DND-41 (cell line): ENCODE results near the gene PRKAR2B.

Experiments used
- ATAC-seq: fragments of 200-7000 bp; cut with Tn5 transposase; 3 replicates; pipeline ENCODE4 v1.9.1; 2021; ENCODE audit warnings: low read depth; ENCODE audit not compliant: insufficient read depth
- DNase-seq: peaks from one replicate; pipeline ENCODE4 v3.0.0-alpha.2; 2020
- H2AFZ ChIP-seq: 2 replicates; pipeline ENCODE4 v1.6.0; 2012; ENCODE audit warnings: low read depth, low read length
- H3K27ac ChIP-seq: 2 replicates; pipeline ENCODE4 v1.5.1; 2012; ENCODE audit warnings: low read length, inconsistent platforms
- H3K27me3 ChIP-seq: fragments of 200-600 bp; sonication (generic); 2 replicates; pipeline ENCODE4 v1.6.0; 2012; ENCODE audit warnings: low read length, mild to moderate bottlenecking, inconsistent platforms; ENCODE audit not compliant: insufficient read depth, poor library complexity
- H3K36me3 ChIP-seq: 2 replicates; pipeline ENCODE4 v1.5.1; 2012; ENCODE audit warnings: low read length, inconsistent platforms; ENCODE audit not compliant: insufficient read depth
- H3K4me1 ChIP-seq: 2 replicates; pipeline ENCODE4 v1.5.1; 2012; ENCODE audit warnings: mild to moderate bottlenecking, low read length; ENCODE audit not compliant: insufficient read depth
- H3K4me2 ChIP-seq: 2 replicates; pipeline ENCODE4 v1.6.0; 2012; ENCODE audit warnings: mild to moderate bottlenecking, moderate library complexity, low read length, inconsistent platforms; ENCODE audit not compliant: insufficient read depth
- H3K4me3 ChIP-seq, 2 experiments: fragments of 200-600 bp in 1 of 2; shearing (Covaris generic) in 1 of 2; 2 replicates each; pipeline ENCODE4 v1.5.1; 2012 to 2016; ENCODE audit warnings: inconsistent platforms in 2 of 2, low read length in 2 of 2, mild to moderate bottlenecking in 2 of 2, low read depth in 1 of 2, moderate library complexity in 1 of 2
- H3K79me2 ChIP-seq: 2 replicates; pipeline ENCODE4 v1.6.0; 2012; ENCODE audit warnings: low read length, inconsistent platforms; ENCODE audit not compliant: insufficient read depth
- H3K9ac ChIP-seq: 2 replicates; pipeline ENCODE4 v1.6.0; 2012; ENCODE audit warnings: low read depth, mild to moderate bottlenecking, inconsistent platforms, low read length, moderate library complexity
- H3K9me3 ChIP-seq: 2 replicates; pipeline ENCODE4 v1.5.1; 2012; ENCODE audit warnings: low read length, moderate library complexity, mild to moderate bottlenecking, inconsistent platforms; ENCODE audit not compliant: insufficient read depth, severe bottlenecking
- H4K20me1 ChIP-seq: 2 replicates; pipeline ENCODE4 v1.6.0; 2012; ENCODE audit warnings: low read length; ENCODE audit not compliant: insufficient read depth
- EZH2 ChIP-seq: IDR thresholded peaks from 3 replicates; pipeline ENCODE4 v1.6.1; 2012; ENCODE audit warnings: borderline replicate concordance, low read depth, mild to moderate bottlenecking, moderate library complexity, low read length, inconsistent platforms; ENCODE audit not compliant: severe bottlenecking
- TF ChIP-seq, protein P1 (sequence below): IDR thresholded peaks from 2 replicates; pipeline ENCODE4 v1.5.1; 2012; ENCODE audit warnings: borderline replicate concordance, low read length, moderate library complexity, mild to moderate bottlenecking; ENCODE audit not compliant: poor library complexity, severe bottlenecking; ENCODE audit errors: extremely low read depth

Gene PRKAR2B

GRCh38 chr7:106999023-106999422 lies 45.5 kb upstream of the PRKAR2B start:
- no peaks in the 10 kb centered on the region for H3K4me1 ChIP-seq
- H4K20me1 ChIP-seq, result no peaks in the 10 kb centered on the region
- H3K36me3 ChIP-seq, result no peaks in the 10 kb centered on the region
- TF ChIP-seq EZH2, result no peak
- TF ChIP-seq, protein P1, sequence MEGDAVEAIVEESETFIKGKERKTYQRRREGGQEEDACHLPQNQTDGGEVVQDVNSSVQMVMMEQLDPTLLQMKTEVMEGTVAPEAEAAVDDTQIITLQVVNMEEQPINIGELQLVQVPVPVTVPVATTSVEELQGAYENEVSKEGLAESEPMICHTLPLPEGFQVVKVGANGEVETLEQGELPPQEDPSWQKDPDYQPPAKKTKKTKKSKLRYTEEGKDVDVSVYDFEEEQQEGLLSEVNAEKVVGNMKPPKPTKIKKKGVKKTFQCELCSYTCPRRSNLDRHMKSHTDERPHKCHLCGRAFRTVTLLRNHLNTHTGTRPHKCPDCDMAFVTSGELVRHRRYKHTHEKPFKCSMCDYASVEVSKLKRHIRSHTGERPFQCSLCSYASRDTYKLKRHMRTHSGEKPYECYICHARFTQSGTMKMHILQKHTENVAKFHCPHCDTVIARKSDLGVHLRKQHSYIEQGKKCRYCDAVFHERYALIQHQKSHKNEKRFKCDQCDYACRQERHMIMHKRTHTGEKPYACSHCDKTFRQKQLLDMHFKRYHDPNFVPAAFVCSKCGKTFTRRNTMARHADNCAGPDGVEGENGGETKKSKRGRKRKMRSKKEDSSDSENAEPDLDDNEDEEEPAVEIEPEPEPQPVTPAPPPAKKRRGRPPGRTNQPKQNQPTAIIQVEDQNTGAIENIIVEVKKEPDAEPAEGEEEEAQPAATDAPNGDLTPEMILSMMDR, result no peak
- ATAC-seq (no peak), DNase-seq (no peak)
- H3K9me3 ChIP-seq, result no peaks in the 10 kb centered on the region
- H3K79me2 ChIP-seq, result no peaks in the 10 kb centered on the region
- no peak overlapping the region for H3K4me2 ChIP-seq
- no peaks in the 10 kb centered on the region for H3K27me3 ChIP-seq
- no peak overlapping the region for H3K9ac ChIP-seq
- H2AFZ ChIP-seq, result no peak overlapping the region
- no peak overlapping the region for H3K27ac ChIP-seq
- no peak overlapping the region for H3K4me3 ChIP-seq

DNA sequence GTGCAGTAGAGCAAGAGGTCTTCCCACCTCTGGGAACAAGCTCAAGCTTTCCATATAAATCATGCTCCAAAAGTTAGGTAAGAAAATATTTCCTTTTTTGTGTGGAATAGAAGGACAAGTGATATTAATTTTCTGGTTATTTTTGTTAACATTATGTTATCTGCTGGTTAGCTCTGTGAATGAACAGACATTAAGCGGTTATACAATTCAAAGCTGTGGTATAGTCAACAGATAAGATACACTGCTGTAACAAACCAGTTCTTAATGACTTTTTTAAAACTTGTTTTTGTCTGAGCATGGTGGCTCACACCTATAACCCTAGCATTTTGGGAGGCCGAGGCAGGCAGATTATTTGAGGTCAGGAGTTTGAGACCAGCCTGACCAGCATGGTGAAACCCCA lies 43.0 kb upstream of the PRKAR2B start:
- ATAC-seq, result no peak
- no peaks in the 10 kb centered on the region for H3K79me2 ChIP-seq
- TF ChIP-seq, protein P1, result no peak
- TF ChIP-seq EZH2, result no peak
- no peak overlapping the region for H3K9ac ChIP-seq
- no peak overlapping the region for H3K4me3 ChIP-seq
- H3K27ac ChIP-seq, result no peak overlapping the region
- no peaks in the 10 kb centered on the region for H3K36me3 ChIP-seq
- no peaks in the 10 kb centered on the region for H3K4me1 ChIP-seq
- H2AFZ ChIP-seq, result no peak overlapping the region
- H3K27me3 ChIP-seq, result no peaks in the 10 kb centered on the region
- H3K9me3 ChIP-seq, result no peaks in the 10 kb centered on the region
- no peak for DNase-seq
- H4K20me1 ChIP-seq, result no peaks in the 10 kb centered on the region
- H3K4me2 ChIP-seq, result no peak overlapping the region

DNA sequence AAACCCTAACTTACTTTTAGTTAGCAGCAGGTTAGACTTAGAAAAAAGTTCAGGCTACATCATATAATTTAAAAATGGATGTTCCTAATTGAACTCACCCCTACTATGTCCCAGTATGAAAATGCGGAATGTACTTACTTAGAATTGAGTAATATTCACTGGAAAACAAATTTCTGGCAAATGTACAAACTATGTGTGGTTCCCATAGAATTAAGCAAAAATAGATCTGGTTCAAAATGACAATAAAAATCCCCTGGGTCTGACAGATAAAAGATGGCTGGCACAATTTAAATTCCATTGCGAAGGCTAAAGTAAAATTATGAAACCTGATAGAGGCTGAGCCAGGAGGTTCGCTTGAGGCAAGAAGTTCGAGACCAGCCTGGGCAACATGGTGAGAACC lies 42.4 kb upstream of the PRKAR2B start:
- Histone ChIP-seq H3K9ac (no peak overlapping the region), H3K27ac (no peak overlapping the region), H3K36me3 (no peaks in the 10 kb centered on the region), H3K4me2 (no peak overlapping the region), H4K20me1 (no peaks in the 10 kb centered on the region), H3K4me3 (no peak overlapping the region), H3K4me1 (no peaks in the 10 kb centered on the region), H3K9me3 (no peaks in the 10 kb centered on the region), H3K79me2 (no peaks in the 10 kb centered on the region), H3K27me3 (no peaks in the 10 kb centered on the region), H2AFZ (no peak overlapping the region)
- DNase-seq (no peak), ATAC-seq (no peak)
- no peak for TF ChIP-seq EZH2
- TF ChIP-seq, protein P1, result no peak

- H2AFZ ChIP-seq, result no peak overlapping the region
These were observed 41.9 kb upstream of the PRKAR2B start for GRCh38 chr7:107002529-107002998.

More at GRCh38 chr7:107002529-107002998, 41.9 kb upstream of the PRKAR2B start:
- Histone ChIP-seq H3K79me2 (no peaks in the 10 kb centered on the region), H3K9me3 (no peaks in the 10 kb centered on the region), H3K27ac (no peak overlapping the region), H3K4me1 (no peaks in the 10 kb centered on the region), H3K9ac (no peak overlapping the region), H3K4me2 (no peak overlapping the region), H4K20me1 (no peaks in the 10 kb centered on the region), H3K27me3 (no peaks in the 10 kb centered on the region), H3K4me3 (no peak overlapping the region), H3K36me3 (no peaks in the 10 kb centered on the region)
- DNase-seq (no peak), ATAC-seq (no peak)
- TF ChIP-seq EZH2, result no peak
- TF ChIP-seq, protein P1, result no peak
